GM18873 (cell line): ENCODE results near the gene DGKH.

Experiments used
- ATAC-seq: cut with Tn5 transposase; IDR thresholded peaks from one replicate; pipeline ENCODE4 v1.9.1; 2021; ENCODE audit warnings: mild to moderate bottlenecking, moderate library complexity, moderate number of reproducible peaks; ENCODE audit not compliant: unreplicated experiment, low FRiP score

DGKH gene

DNA sequence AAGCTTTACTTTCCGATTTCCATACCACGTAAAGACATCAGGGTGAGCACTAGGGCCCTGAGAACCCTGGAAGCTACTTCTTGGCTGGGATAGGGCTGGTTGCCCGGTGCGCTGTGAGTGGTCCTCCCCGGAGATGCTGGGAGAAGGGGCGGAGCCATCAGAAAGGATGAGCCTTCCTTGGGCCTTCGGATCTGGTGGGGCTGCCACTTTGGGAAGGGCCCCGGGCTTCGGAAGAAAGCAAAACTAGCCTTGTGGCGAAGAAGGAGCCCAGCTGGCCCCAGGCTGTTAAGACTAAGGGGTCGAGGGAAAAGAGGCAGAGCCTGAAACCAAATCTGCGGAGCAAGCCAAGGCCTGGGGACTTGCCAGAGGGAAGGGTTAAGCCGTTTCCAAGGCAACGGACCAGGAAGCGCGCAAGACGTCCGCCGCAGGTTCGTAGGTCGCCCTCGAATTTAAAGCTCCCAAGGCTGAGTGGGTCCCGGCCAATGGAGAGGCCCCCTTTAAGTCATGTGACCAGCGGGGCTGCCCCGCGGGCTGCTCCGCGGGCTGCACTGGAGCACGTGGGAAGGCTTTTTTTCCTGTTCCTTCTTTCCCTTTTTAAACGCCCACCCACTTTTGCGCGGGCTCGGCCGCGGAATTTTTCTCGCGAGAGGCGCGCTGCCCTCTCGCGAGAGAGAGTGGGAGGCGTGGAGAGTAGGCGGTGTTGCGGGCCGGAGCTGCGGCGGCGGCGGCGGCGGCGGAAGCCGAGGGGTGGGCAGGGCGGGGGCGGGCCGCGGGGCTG lies 223.1 kb downstream of the DGKH start:
- ATAC-seq: peak; percentile 79

DNA sequence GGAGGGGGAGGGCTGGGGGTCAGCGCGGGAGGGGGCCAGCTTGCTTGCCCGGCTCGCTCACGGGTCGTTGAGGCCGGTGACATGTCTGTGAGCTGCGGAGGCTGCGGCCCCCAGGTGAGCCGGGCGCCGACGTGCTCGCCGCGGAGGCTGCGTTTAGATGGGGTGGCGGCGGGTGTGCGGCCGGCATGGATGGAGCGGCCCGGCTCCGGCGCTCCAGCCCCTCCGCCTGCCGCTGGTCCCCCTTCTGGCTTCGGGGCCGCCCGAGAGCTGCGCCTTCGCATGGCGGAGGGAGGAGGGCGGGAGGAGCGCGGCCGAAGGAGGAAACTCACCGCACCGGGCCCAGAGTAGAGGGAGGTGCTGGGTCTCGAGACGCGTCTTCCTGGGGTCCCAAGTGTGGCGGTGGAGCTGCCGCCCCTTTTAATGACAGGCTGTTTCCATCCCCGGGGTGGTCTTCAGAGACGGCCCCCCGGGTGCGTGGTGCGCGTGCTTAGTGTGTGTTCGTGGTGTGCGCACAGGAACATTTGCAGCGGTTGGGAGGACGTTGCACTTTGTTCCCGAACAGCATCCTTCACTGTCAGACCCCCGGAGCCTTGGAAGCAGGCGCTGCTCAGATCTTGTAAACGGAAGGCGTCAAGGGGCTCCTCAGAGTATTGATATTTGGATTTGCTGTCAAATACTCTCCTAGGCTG lies 223.8 kb downstream of the DGKH start, which contains the start of gene AKAP11:
TSS of gene AKAP11 (plus strand) at position 38 of the 689 bp plus-strand sequence. CDS start 14,197 bp downstream, outside the sequence.
- ATAC-seq: peak; percentile 12

DNA sequence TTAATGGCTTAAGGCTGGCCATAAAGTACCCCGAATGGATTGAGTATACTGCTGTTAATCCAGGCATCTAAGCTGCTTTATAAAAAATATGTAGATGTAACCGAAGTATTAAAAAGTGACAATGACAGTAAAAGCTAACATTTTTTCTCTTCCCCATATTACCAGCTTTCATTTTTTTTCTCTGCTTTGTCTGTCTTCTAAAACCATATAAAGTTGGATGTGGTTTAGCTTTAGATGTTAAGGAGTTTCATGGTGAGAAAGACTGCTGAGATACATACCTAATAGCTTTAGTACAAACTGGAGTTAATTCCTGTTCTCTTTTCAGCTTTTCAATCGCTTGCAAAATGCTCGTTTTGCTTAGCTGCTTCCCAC lies 224.3 kb downstream of the DGKH start:
- no peak for ATAC-seq

DNA sequence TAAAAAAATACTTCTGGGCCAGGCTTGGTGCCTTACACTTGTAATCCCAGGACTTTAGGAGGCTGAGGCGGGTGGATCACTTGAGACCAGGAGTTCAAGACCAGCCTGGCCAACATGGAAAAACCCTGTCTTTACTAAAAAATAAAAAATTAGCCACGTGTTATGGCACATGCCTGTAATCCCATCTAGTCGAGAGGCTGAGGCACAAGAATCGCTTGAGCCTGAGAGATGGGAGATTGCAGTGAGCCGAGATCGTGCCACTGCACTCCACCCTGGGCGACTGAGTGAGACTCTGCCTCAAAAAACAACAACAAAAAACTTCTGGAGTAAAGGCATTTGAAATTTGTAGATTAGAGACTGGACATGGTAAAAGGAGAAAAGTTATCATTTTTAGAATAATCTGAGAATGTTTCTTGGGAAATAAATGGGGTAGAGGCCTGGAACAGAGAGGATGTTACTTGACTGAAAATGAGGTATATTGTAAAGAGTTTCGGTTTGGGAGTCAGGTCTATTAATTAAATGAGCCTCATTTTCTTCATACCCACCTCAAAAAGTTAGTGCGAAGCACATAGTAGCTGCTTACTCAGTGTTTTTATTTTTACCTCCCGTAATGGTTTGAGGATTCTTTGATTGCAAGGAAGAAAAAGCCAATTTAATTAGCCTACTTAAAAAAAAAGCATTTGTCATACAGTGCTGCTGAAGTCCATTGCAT lies 226.1 kb downstream of the DGKH start:
- ATAC-seq: no peak

DNA sequence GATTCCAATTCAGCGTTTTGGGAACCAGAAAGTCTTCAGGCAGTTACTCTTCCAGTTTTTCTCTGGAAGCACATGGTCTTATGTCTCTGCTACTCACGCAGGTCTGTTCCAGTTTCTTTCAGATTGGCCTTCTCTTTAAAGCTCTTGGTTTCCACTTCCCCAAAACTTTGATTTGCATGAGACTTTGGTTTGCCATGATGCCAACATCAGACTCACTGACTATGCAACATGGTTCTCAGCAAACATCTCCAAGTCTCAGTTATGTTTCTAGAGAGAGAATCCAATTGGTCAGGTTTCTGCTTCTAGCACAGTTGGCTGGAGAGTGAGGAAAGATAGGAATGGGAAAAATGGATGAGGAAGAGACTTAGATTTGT lies 226.6 kb downstream of the DGKH start:
- peak; percentile 32 for ATAC-seq

DNA sequence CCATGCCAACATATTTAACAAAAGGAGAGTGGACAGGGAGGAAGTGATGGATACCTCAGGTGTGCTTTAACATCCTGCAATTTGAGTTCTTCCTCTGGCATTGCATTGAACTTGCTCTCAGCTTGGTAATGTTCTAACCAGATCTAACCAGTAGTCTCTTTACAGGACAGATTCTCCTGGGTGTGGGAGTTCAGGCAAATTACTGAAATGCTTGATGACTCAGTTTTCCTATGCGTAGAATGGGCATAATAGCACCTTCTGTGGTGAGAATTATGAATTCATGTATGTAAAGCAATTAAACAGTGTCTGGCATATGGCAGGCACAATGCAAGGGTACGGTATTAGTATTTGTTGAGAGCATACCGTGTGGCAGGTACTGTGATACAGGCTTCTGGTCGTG lies 227.1 kb downstream of the DGKH start:
- no peak for ATAC-seq

DNA sequence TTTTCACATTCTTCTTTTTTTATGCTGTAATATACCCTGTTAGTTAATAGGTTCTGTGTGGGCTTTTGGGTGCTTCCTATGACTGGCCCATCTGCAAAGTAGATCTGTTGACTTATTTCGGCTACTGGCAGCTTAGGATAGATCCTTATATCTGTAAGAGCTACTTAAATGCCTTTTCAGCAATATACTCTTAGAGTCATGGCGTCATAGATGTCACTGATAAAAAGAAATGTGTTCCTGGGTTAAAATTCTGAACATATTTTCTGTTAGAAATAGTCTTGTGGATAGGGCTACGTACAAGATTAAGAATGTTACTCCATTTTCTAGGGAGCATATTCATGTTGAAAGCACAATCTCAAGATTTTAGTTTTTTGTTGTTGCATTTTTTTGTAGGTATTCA lies 228.2 kb downstream of the DGKH start:
- ATAC-seq: no peak

DNA sequence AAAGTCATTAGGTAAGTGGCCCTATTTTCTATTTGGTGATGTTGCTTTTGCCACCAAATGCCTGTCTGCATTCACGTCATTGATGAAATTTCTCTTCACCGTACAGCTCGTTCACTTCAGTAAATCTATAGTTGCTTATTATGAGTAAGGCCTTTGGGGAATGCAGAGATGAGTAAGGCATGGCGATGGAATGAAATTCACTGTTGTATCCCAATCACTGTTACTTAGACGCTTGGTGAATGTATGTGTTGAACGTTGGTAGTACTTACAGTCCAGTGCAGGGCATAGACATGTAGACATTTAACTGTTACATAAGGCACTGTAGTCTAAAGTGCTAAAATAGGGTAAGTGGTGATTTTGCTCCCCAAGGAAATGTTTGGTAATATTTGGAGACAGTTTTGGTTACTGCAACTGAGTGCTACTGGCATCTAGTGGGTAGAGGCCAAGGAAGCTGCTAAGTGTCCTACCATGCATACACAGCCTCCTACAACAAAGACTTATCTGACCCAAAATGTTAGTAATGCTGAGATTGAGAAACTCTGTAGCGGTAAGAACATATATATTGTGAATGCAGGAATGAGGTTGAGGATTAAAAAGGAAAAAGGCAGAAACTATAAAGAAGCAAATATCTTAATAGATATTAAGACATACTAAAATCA lies 229.3 kb downstream of the DGKH start:
- ATAC-seq: no peak

DNA sequence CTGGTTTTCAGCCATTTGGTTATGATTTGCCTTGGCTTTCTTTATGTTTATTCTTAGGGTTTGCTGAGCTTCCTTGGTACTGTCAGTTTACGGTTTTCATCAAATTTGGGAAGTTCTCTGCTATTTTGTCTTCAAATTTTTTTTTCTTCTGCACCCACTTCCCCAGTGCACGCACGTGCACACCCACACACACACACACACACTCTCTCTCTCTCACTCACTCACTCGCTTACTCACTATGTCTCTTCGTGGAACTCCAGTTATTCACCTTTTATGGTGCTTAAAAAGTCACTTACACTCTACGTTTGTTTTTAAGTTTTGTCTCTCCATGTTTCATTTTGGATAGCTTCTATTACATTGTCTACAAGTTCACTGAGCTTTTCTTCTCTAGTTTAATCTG lies 230.6 kb downstream of the DGKH start:
- no peak for ATAC-seq

DNA sequence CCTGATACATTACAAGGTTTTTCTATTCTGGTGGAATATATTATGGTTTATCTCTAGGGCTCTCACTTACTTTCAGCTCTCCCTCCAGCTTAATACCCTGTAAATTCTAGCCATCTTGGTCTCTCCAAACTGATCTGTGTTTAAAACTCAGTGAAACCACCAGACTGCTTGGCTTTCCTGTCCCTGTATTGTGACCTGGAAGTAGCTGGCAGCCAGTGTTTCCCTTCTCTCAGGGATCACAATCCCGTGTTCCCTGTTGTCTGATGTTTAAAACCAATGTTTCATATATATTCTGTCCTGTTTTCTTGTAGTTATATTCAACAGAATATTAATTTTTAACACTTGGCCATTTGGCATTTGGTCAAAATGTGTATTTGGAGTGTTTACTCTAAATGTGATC lies 231.5 kb downstream of the DGKH start:
- no peak for ATAC-seq

DNA sequence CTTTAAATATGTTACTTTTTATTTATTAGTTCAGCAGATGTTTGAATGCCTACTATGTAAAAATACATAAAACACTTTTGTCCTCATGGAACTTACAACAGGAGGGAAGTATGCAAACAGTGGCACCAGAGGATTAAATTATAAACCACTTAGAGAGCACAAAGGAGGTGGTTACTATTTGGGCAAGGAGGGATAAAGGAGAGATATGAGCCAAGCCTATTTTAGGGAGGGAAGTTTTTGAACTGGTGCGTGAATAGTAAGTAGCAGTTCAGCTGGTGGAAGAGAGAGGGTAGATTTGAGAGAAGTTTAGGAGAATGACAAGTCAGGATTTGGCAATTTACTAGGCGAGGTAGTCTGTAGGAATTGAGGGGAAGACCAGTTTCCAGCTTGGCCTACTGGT lies 232.1 kb downstream of the DGKH start:
- ATAC-seq: no peak

DNA sequence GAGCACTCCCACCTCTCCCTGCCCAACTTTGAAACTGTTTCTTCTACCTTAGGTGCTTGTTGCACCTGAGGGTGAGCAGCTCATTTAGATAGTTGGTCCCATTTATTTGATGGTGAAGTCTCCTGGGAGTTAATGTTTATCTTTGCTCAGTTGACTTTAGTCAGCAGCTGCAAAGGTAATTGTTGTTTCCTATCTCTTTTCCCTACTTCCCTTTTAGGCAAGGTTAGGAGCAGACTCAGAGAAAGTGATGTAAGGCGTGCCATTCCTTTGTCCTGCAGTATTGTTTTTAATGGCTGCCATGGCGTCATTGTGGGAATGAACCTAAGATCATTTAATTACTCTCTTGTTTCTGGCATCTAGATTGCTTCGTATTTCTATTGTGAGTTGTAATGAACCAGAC lies 235.1 kb downstream of the DGKH start:
- no peak for ATAC-seq

DNA sequence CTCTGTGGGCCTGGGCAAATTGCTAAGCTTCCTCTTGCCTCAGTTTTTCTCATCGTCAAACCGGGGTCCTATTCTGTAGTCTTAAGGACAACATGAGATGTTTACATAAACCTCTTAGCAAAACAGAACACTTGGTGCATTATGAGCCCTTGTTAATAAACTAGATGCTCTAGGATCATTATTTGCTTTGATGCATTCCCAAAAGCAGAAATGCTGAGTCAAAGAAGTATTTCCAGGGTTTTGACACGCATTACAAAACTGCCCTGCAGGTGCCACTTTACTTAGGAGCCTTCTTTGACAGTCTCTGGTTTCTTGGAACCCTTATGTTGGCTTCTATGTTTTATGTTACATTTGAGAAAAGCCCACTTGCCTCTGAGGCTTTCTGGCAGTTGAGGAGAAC lies 235.6 kb downstream of the DGKH start:
- ATAC-seq: no peak
